T-helper 17 cell (primary cell): ENCODE measurements around the gene CIB1. TPM values are rescaled to one million over a fixed set of nuclear protein-coding genes. Genes with fewer than 3 reads are reported as not detected.

ENCODE experiments used
- ATAC-seq: fragments of 150-1000 bp; cut with Tn5 transposase; 2 replicates; pipeline ENCODE4 v1.10.0; 2021; ENCODE audit warnings: mild to moderate bottlenecking, moderate library complexity
- DNase-seq, 3 donors: peaks; one replicate each; pipeline versions ENCODE4 v3.0.0 to v3.0.0-alpha.2; 2020 to 2021
- H3K9me3 ChIP-seq: one replicate; pipeline ENCODE4 v1.7.0; 2013; ENCODE audit warnings: low read length, mild to moderate bottlenecking; ENCODE audit not compliant: control insufficient read depth, poor library complexity, severe bottlenecking
- H3K27ac Mint-ChIP-seq: one replicate; pipeline ENCODE4 v1.8.0; 2022; ENCODE audit warnings: mild to moderate bottlenecking, moderate library complexity, mixed read lengths
- H3K27me3 Mint-ChIP-seq: one replicate; pipeline ENCODE4 v1.8.0; 2022; ENCODE audit warnings: mixed read lengths
- H3K36me3 Mint-ChIP-seq: one replicate; pipeline ENCODE4 v1.8.0; 2022; ENCODE audit warnings: low read depth, mixed read lengths
- H3K4me1 Mint-ChIP-seq: one replicate; pipeline ENCODE4 v1.8.0; 2022; ENCODE audit warnings: mild to moderate bottlenecking, mixed read lengths
- H3K4me3 Mint-ChIP-seq: one replicate; pipeline ENCODE4 v1.8.0; 2022; ENCODE audit warnings: mild to moderate bottlenecking, moderate library complexity, mixed read lengths
- total RNA-seq, 4 donors: library from RNA in 2 of 4; stranded (reverse) in 2 of 4; gene quantifications; one replicate each; pipeline ENCODE4 v1.2.3 and lab custom pipeline; 2022 to 2026

Gene CIB1
- total RNA-seq, 2 donors from 2014 or later: 166 to 183 TPM

GRCh38 chr15:90219421-90220141, 14.2 kb downstream of the CIB1 start:
- no peaks in the 10 kb centered on the region for H3K9me3 ChIP-seq
- DNase-seq (peak; percentile 40 to 50 (median 49)), ATAC-seq (peak; percentile 80)
- H3K36me3 Mint-ChIP-seq: peaks cover 2% of the 10 kb centered on the region
- no peaks in the 10 kb centered on the region for H3K27me3 Mint-ChIP-seq
- H3K4me1 Mint-ChIP-seq: peaks cover 12% of the 10 kb centered on the region
- peak overlapping the region; percentile 45 for H3K4me3 Mint-ChIP-seq
- no peak overlapping the region for H3K27ac Mint-ChIP-seq

DNA sequence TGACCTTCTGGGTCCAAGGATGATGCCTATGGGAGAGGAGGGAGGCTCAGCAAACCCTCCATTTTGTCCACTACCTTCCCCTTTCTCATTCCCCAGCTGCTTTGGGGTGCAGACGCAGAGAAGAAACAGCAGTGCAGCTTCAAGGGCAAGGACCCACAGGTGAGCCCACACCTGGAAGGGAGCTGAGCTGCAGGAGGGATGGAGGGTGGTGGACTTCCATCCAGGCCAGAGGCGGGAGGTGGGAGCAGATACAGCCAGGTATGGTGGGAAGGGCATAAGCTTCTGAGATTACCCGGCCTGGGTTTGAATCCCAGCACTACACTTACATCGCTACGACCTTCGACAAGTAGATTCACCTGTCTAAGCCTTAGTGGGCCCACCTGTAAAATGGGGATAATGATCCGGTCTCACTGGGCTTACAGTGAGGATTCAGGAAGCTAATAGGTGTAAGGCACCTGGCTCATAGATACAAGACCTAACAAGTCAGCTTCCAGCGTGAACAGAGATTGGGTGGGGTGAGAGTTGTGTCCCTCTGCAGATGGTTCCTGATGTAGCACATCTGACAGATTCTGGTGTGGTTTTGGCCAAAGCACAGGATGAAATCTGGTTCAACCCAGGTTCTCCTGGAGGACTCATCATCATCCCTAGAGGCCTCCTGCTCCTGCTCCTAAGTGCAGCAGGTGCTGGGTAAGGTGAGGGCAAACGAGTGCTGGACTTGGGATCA, 15.9 kb downstream of the CIB1 start:
- no peak for ATAC-seq
- Mint-ChIP-seq H3K4me1 (peaks cover 12% of the 10 kb centered on the region), H3K27ac (peak overlapping the region; percentile 86), H3K36me3 (peaks cover 2% of the 10 kb centered on the region), H3K4me3 (no peak overlapping the region), H3K27me3 (no peaks in the 10 kb centered on the region)
- no peaks in the 10 kb centered on the region for H3K9me3 ChIP-seq
- no peak for DNase-seq

DNA sequence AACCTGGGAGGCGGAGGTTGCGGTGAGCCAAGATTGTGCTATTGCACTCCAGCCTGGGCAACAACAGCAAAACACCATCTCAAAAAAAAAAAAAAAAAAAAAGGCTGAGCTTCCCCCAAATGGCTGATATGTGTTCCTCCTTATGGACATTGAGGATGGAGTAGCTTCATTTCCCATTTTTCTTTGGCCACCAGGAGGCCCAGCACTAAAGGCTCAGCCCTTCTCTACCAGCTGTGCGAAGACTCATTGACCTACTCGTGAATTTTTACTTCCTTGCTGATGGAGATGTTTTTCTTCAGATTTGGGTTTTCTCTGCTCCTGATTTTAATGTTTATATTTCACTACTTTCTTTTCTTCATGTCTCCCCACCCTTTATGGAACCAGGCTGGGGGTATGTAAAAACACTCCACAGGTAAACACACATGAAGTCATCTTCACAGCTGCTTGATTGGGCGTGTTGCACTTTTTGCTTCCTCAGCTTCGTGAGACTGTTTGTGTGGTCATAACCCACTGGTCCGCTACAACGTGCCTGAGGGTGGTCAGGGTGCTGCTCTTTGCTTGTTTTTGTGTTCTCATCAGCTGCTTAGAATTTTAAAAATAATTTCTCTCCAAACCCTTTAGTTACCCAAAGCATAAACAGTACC, 19.1 kb downstream of the CIB1 start:
- H3K4me1 Mint-ChIP-seq: peaks cover 33% of the 10 kb centered on the region
- no peaks in the 10 kb centered on the region for H3K9me3 ChIP-seq
- no peak overlapping the region for H3K4me3 Mint-ChIP-seq
- no peak overlapping the region for H3K27ac Mint-ChIP-seq
- H3K27me3 Mint-ChIP-seq: no peaks in the 10 kb centered on the region
- DNase-seq (no peak), ATAC-seq (peak; percentile 24)
- peaks cover 4% of the 10 kb centered on the region for H3K36me3 Mint-ChIP-seq

GRCh38 chr15:90213818-90214204, 19.9 kb downstream of the CIB1 start:
- Mint-ChIP-seq H3K27ac (peak overlapping the region; percentile 4), H3K4me3 (no peak overlapping the region), H3K36me3 (peaks cover 6% of the 10 kb centered on the region), H3K27me3 (no peaks in the 10 kb centered on the region), H3K4me1 (peaks cover 34% of the 10 kb centered on the region)
- H3K9me3 ChIP-seq: no peaks in the 10 kb centered on the region
- ATAC-seq (peak; percentile 68), DNase-seq (no peak)

DNA sequence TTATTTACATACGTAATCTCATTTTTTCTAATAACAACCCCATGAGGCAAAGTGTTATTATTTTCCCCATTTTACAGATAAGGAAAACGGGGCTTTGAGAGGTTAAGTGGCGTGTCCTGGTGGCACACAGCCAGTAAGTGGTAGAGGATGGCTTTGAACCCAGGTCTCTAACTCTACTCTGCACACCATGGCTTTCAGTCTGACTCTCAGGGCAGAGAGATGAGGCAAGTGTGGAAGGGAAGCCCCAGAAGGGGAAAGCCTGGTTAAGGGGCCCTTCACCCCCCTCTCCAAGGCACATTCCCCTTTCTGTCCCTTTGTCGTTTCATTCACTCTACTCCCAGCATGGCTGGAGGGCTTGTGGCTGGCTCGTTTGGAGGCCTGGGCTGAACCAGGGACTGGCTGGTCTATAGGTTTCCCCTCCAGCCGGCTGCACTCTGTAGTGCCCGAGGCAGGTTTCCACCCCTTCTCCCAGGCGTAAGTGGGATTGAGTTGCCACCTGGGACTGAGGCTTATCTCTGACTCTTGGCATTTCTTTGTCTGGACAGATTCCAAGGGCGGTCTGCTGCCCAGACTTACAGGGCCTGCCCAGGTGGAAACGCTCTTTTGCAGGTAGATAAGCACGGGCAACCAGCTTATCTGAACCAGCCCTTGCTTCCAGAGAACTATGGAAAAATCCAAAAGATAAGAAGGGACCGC, 20.5 kb downstream of the CIB1 start:
- DNase-seq: no peak
- ATAC-seq: no peak
- Mint-ChIP-seq H3K4me3 (no peak overlapping the region), H3K27ac (peak overlapping the region; percentile 4), H3K4me1 (peaks cover 34% of the 10 kb centered on the region), H3K36me3 (peaks cover 6% of the 10 kb centered on the region), H3K27me3 (no peaks in the 10 kb centered on the region)
- no peaks in the 10 kb centered on the region for H3K9me3 ChIP-seq

- ATAC-seq: no peak
- H3K27ac Mint-ChIP-seq: peak overlapping the region; percentile 32
- no peak for DNase-seq
- H3K27me3 Mint-ChIP-seq: no peaks in the 10 kb centered on the region
- no peak overlapping the region for H3K4me3 Mint-ChIP-seq
- H3K9me3 ChIP-seq: no peaks in the 10 kb centered on the region
- H3K4me1 Mint-ChIP-seq: peaks cover 34% of the 10 kb centered on the region
- H3K36me3 Mint-ChIP-seq: peaks cover 6% of the 10 kb centered on the region
These were observed 21.3 kb downstream of the CIB1 start for GRCh38 chr15:90212221-90213098.

DNA sequence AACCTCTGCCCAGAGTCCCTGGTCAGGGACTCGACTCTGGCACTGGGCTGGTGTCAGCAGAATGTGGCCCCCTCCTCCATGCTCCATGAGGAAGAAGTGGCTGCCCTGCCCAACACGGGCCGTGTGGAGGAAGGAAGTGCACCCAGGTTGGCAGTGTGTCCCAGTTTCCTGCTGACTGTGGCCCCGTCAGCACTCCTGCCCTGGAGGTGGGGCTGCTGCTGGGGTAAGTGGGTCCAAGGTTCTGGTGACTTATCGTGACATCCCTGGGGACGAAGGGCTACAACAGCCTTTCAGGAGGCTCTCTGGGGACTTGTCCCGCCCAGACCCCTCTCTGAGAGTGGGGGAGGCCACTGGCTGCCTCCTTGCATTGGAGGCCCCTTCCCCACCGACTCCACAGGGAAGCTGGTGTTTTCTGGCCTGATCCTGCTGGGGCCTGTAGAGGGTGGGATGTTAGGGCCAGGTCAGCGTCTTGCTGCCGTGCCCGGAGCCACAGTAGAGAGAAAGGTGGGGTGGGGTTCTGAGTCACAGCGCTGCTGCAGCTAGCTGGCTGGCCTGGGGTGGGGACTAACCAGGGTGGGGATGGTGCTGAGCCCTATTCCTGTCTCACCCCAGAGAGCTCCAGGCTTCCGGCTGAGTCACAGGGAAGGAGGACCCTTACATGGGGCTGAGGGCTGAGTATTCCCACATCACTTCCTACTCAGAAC, 22.1 kb downstream of the CIB1 start:
- peaks cover 34% of the 10 kb centered on the region for H3K4me1 Mint-ChIP-seq

DNA sequence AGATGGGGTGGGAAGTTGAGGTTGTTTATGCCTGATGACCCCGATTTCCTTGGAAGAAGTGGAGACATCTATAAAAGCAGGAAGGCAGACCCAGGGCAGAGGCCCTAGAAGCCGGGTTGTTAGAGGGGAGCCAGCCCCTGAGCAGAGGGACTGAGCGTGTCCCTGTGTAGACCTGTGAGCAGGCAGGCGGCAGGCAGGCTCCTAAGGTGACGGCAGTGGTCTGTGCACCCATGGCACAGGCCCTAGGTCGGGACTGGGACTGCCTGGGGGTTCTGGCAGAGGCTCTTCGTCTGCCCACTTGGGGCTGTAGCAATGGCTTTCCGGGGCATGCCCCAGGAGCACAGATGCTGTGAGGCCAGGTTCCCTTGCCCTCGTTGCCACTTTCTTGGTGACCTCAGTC, 22.7 kb downstream of the CIB1 start:
- DNase-seq: no peak
- Mint-ChIP-seq H3K36me3 (peaks cover 6% of the 10 kb centered on the region), H3K4me3 (peak overlapping the region; percentile 43), H3K27me3 (no peaks in the 10 kb centered on the region), H3K4me1 (peaks cover 31% of the 10 kb centered on the region), H3K27ac (no peak overlapping the region)
- H3K9me3 ChIP-seq: no peaks in the 10 kb centered on the region
- ATAC-seq: no peak

More for the DNA sequence above, 22.1 kb downstream of the CIB1 start:
- Mint-ChIP-seq H3K27ac (peak overlapping the region; percentile 29), H3K4me3 (no peak overlapping the region), H3K27me3 (no peaks in the 10 kb centered on the region), H3K36me3 (peaks cover 6% of the 10 kb centered on the region)
- DNase-seq (no peak), ATAC-seq (no peak)
- H3K9me3 ChIP-seq: no peaks in the 10 kb centered on the region

GRCh38 chr15:90210593-90210992, 23.1 kb downstream of the CIB1 start:
- ATAC-seq (no peak), DNase-seq (no peak)
- H3K9me3 ChIP-seq: no peaks in the 10 kb centered on the region
- Mint-ChIP-seq H3K27ac (peak overlapping the region; percentile 70), H3K36me3 (peaks cover 6% of the 10 kb centered on the region), H3K4me1 (peaks cover 31% of the 10 kb centered on the region), H3K4me3 (peak overlapping the region; percentile 43), H3K27me3 (no peaks in the 10 kb centered on the region)

- ATAC-seq: no peak
- peaks cover 33% of the 10 kb centered on the region for H3K4me1 Mint-ChIP-seq
These were observed 24.1 kb downstream of the CIB1 start for GRCh38 chr15:90209591-90209990.

DNA sequence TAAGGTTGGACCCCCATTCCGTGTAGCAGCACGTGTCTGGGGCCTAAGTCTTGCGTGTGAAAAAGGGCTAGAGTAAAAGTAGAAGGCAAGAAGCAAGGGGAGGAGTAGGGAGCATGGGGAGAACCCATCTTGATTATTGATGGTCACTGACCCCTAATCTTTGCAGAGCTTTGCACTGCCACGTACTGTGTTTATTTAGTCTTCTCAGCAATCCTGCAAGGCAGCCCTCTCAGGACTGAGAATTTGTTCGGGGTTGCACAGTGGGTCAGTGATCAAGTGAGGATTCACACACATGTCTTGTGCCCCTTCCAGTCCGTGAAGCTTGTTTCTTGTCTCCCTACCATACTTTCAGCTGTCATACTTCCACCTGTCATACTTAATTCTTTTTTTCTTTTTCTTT, 25.4 kb downstream of the CIB1 start:
- no peaks in the 10 kb centered on the region for H3K27me3 Mint-ChIP-seq

More at GRCh38 chr15:90209591-90209990, 24.1 kb downstream of the CIB1 start:
- H3K4me3 Mint-ChIP-seq: peak overlapping the region; percentile 65
- DNase-seq: no peak
- no peaks in the 10 kb centered on the region for H3K27me3 Mint-ChIP-seq
- H3K27ac Mint-ChIP-seq: peak overlapping the region; percentile 70
- H3K9me3 ChIP-seq: no peaks in the 10 kb centered on the region
- peaks cover 6% of the 10 kb centered on the region for H3K36me3 Mint-ChIP-seq

DNA sequence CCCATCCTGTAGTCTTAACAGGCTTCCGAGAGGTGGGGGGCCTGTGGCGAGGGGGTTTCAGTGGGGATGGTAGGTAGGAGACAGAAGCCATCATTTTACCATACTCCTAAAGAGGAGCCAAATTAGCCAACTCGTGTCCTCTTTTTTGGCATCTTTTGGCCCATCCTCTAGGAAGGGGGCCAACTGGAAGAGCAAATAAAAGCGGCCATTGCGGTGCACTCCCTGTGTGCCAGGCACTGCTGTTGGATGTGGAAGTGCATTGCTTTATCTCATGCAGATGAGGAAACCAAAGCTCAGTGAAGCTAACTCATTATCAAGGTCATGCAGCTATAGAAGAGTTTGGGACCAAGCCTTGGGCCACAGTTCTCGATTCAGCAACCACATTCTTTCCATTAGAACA, 26.5 kb downstream of the CIB1 start:
- peaks cover 43% of the 10 kb centered on the region for H3K4me1 Mint-ChIP-seq
- peaks cover 6% of the 10 kb centered on the region for H3K36me3 Mint-ChIP-seq
- H3K27ac Mint-ChIP-seq: no peak overlapping the region
- no peaks in the 10 kb centered on the region for H3K9me3 ChIP-seq
- H3K4me3 Mint-ChIP-seq: no peak overlapping the region
- ATAC-seq: no peak
- H3K27me3 Mint-ChIP-seq: no peaks in the 10 kb centered on the region
- no peak for DNase-seq

More for the DNA sequence above, 25.4 kb downstream of the CIB1 start:
- no peak overlapping the region for H3K27ac Mint-ChIP-seq
- peaks cover 33% of the 10 kb centered on the region for H3K4me1 Mint-ChIP-seq
- DNase-seq: no peak
- H3K4me3 Mint-ChIP-seq: no peak overlapping the region
- H3K36me3 Mint-ChIP-seq: peaks cover 6% of the 10 kb centered on the region
- ATAC-seq: no peak
- H3K9me3 ChIP-seq: no peaks in the 10 kb centered on the region
